ENCODE results near the gene SNX1.

The SNX1 gene

GRCh38 chr15:64130159-64130558 is 34.4 kb downstream of the SNX1 start:
- no peak for DNase-seq (ENCODE audit: low read depth in 2 of 2)
- TF ChIP-seq, protein P1, sequence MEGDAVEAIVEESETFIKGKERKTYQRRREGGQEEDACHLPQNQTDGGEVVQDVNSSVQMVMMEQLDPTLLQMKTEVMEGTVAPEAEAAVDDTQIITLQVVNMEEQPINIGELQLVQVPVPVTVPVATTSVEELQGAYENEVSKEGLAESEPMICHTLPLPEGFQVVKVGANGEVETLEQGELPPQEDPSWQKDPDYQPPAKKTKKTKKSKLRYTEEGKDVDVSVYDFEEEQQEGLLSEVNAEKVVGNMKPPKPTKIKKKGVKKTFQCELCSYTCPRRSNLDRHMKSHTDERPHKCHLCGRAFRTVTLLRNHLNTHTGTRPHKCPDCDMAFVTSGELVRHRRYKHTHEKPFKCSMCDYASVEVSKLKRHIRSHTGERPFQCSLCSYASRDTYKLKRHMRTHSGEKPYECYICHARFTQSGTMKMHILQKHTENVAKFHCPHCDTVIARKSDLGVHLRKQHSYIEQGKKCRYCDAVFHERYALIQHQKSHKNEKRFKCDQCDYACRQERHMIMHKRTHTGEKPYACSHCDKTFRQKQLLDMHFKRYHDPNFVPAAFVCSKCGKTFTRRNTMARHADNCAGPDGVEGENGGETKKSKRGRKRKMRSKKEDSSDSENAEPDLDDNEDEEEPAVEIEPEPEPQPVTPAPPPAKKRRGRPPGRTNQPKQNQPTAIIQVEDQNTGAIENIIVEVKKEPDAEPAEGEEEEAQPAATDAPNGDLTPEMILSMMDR (IDR thresholded peaks at IDR 0.05; ENCODE audit: low read depth, low read length): no peak
- H3K4me3 ChIP-seq (replicated peaks in 1 of 2; ENCODE audit: low read depth in 2 of 2, low read length in 2 of 2): no peak overlapping the region

- DNase-seq (ENCODE audit: low read depth in 2 of 2): no peak
- TF ChIP-seq, protein P1 (IDR thresholded peaks at IDR 0.05; ENCODE audit: low read depth, low read length): no peak
- H3K4me3 ChIP-seq (replicated peaks in 1 of 2; ENCODE audit: low read depth in 2 of 2, low read length in 2 of 2): no peak overlapping the region
Observed at GRCh38 chr15:64131547-64131946, 35.8 kb downstream of the SNX1 start.

GRCh38 chr15:64132217-64132616 is 36.4 kb downstream of the SNX1 start:
- TF ChIP-seq, protein P1 (IDR thresholded peaks at IDR 0.05; ENCODE audit: low read depth, low read length): no peak
- no peak overlapping the region for H3K4me3 ChIP-seq (replicated peaks in 1 of 2; ENCODE audit: low read depth in 2 of 2, low read length in 2 of 2)
- DNase-seq (ENCODE audit: low read depth in 2 of 2): no peak

DNA sequence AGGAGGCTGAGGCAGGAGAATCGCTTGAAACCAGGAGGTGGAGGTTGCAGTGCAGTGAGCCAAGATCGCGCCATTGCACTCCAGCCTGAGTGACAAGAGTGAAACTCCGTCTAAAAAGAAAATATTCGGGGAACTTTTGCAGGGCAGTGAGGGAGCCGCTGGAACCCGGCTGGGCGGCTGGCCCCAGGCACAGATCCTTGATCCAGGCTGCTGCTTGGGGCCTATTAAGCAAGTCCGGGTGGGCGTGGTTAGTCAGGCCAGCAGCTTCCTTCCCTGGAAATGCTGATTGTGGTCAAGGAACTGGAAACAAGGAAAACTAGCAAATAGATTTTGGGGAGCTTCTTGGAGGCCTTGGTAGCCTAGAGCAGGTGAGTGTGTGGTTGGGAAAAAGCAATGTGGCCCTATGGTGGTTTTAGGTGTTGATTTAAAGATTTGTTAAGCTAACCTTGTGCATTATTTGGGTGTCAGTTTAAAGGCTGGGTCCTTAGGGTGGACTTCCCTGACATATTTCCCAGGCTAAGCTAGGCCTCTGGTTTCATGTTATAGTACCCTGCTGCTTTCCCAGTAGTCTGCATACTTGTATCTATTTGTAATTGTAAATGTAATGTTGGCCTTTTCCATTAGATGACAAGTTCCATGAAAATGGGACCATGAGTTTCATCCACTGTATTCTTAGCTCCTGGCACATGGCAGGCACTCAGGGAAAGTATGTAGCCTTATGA is 38.0 kb downstream of the SNX1 start:
- TF ChIP-seq, protein P1 (IDR thresholded peaks at IDR 0.05; ENCODE audit: low read depth, low read length): no peak
- no peak overlapping the region for H3K4me3 ChIP-seq (replicated peaks in 1 of 2; ENCODE audit: low read depth in 2 of 2, low read length in 2 of 2)
- DNase-seq (ENCODE audit: low read depth in 2 of 2): no peak

- no peak overlapping the region for H3K4me3 ChIP-seq (replicated peaks in 1 of 2; ENCODE audit: low read depth in 2 of 2, low read length in 2 of 2)
- peak in 1 of 2 donors; percentile 73 for DNase-seq (ENCODE audit: low read depth in 2 of 2)
- TF ChIP-seq, protein P1 (IDR thresholded peaks at IDR 0.05; ENCODE audit: low read depth, low read length): no peak
Observed at GRCh38 chr15:64134345-64134829, 38.6 kb downstream of the SNX1 start.

- no peak overlapping the region for H3K4me3 ChIP-seq (replicated peaks in 1 of 2; ENCODE audit: low read depth in 2 of 2, low read length in 2 of 2)
- DNase-seq (ENCODE audit: low read depth in 2 of 2): no peak
- TF ChIP-seq, protein P1 (IDR thresholded peaks at IDR 0.05; ENCODE audit: low read depth, low read length): no peak
Observed at GRCh38 chr15:64136347-64136746, 40.6 kb downstream of the SNX1 start.

Data from cardiac fibroblast (primary cell).